K562 (cell line): Measurements from ENCODE around the gene SUMF1. TPM values are rescaled to one million over a fixed set of nuclear protein-coding genes. Genes with fewer than 3 reads are reported as not detected.
A peak's percentile ranks its signal among the peaks of the same experiment; 100 is the strongest.

Source experiments
- ATAC-seq: fragments of 200-7000 bp; cut with Tn5 transposase; 3 replicates; pipeline ENCODE4 v1.9.1; 2020; ENCODE audit warnings: moderate library complexity
- BruUV-seq: library from RNA; stranded (reverse); fragments of 400-500 nt; replicated peaks from 2 replicates; lab custom pipeline; 2021; lab: Mats Ljungman, UMichigan
- CTCF ChIA-PET: fragments of 300-600 bp; formaldehyde crosslinking; extraction: SDS; loops from one replicate; lab custom pipeline; 2021; ENCODE audit warnings: low intra/inter-chr PET ratio; lab: Yijun Ruan, JAX
- POLR2A ChIA-PET: fragments of 300-600, 350-650 bp; sonication (Branson Sonifier 250); formaldehyde crosslinking; extraction: SDS; loops from one replicate; lab custom pipeline; 2021; ENCODE audit warnings: antibody characterized with exemption, inconsistent platforms; lab: Yijun Ruan, JAX
- DNase-seq, 4 experiments: peaks; one replicate each; pipeline versions ENCODE4 v3.0.0 to v3.0.0-alpha.2; 2011 to 2018; ENCODE audit warnings: low spot score in 3 of 4, mixed read lengths in 3 of 4; ENCODE audit errors: extremely low read depth in 1 of 4
- FAIRE-seq: peaks from 2 replicates; lab custom pipeline; 2011; peaks lifted over from hg19 to GRCh38; lab: Jason Lieb, UNC
- H2AFZ ChIP-seq: 2 replicates; pipeline ENCODE4 v1.6.0; 2011; ENCODE audit warnings: low read depth, low read length, control low read depth, inconsistent platforms
- H3K27ac ChIP-seq: fragments of 200-600 bp; 3 replicates; pipeline ENCODE4 v1.8.0; 2011; ENCODE audit warnings: low read depth, mild to moderate bottlenecking, control low read depth, inconsistent platforms, low read length, moderate library complexity, mixed read lengths; ENCODE audit errors: extremely low read depth
- H3K27me3 ChIP-seq, 2 experiments: fragments of 300-600 bp in 1 of 2; 2 replicates in 1 of 2; 3 replicates in 1 of 2; pipeline versions ENCODE4 v1.6.0 to v1.8.0; 2011; ENCODE audit warnings: inconsistent platforms in 2 of 2, low read length in 2 of 2, mild to moderate bottlenecking in 1 of 2, mixed read lengths in 1 of 2, moderate library complexity in 1 of 2; ENCODE audit not compliant: control insufficient read depth in 2 of 2, insufficient read depth in 2 of 2
- H3K36me3 ChIP-seq: fragments of 300-600 bp; 3 replicates; pipeline ENCODE4 v1.8.0; 2011; ENCODE audit warnings: mild to moderate bottlenecking, low read length, inconsistent platforms; ENCODE audit not compliant: control insufficient read depth, insufficient read depth
- H3K4me1 ChIP-seq, 2 experiments: fragments of 200-600 bp in 1 of 2; replicated peaks in 1 of 2; 2 replicates in 1 of 2; 3 replicates in 1 of 2; pipeline versions ENCODE4 v1.5.1 to v1.8.0; 2011; ENCODE audit warnings: inconsistent platforms in 2 of 2, low read length in 2 of 2, mild to moderate bottlenecking in 1 of 2, mixed read lengths in 1 of 2, moderate library complexity in 1 of 2; ENCODE audit not compliant: control insufficient read depth in 2 of 2, insufficient read depth in 2 of 2
- H3K4me2 ChIP-seq: 2 replicates; pipeline ENCODE4 v1.6.1; 2011; ENCODE audit warnings: low read length, control low read depth, inconsistent platforms, mixed read lengths; ENCODE audit not compliant: insufficient read depth
- H3K4me3 ChIP-seq: fragments of 200-600 bp; sonication (generic), shearing (Covaris generic); 2 replicates; pipeline ENCODE4 v1.5.1; 2016; ENCODE audit warnings: control low read depth, inconsistent platforms
- H3K79me2 ChIP-seq: fragments of 200-600 bp; 3 replicates; pipeline ENCODE4 v1.8.0; 2011; ENCODE audit warnings: low read length, inconsistent platforms; ENCODE audit not compliant: control insufficient read depth, insufficient read depth
- H3K9ac ChIP-seq, 2 experiments: 2 replicates each; pipeline versions ENCODE4 v1.6.0 to v1.6.1; 2011; ENCODE audit warnings: low read depth in 2 of 2, low read length in 2 of 2, control low read depth in 1 of 2, inconsistent platforms in 1 of 2, mild to moderate bottlenecking in 1 of 2, mixed read lengths in 1 of 2; ENCODE audit not compliant: insufficient read depth in 1 of 2
- H3K9me1 ChIP-seq: one replicate; pipeline ENCODE4 v1.6.0; 2011; ENCODE audit warnings: inconsistent platforms, mild to moderate bottlenecking, low read length, moderate library complexity; ENCODE audit not compliant: control insufficient read depth, insufficient read depth
- H3K9me3 ChIP-seq: replicated peaks from 2 replicates; pipeline ENCODE4 v1.5.1; 2011; ENCODE audit warnings: low read depth, low read length, inconsistent platforms; ENCODE audit not compliant: control insufficient read depth, insufficient read depth
- H4K20me1 ChIP-seq: replicated peaks from 2 replicates; pipeline ENCODE4 v1.6.1; 2011; ENCODE audit warnings: low read length, inconsistent platforms, mixed read lengths; ENCODE audit not compliant: control insufficient read depth, insufficient read depth
- HDGF ChIP-seq: fragments of 450-650 bp; IDR thresholded peaks from 2 replicates; pipeline ENCODE4 v1.6.1; 2016
- MECOM ChIP-seq: fragments of 250-450 bp; sonication (Bioruptor Pico); IDR thresholded peaks from 2 replicates; pipeline ENCODE4 v1.8.0; 2022; ENCODE audit warnings: inconsistent platforms
- NBN ChIP-seq: fragments of 450-650 bp; IDR thresholded peaks from 2 replicates; pipeline ENCODE4 v1.6.1; 2016; ENCODE audit warnings: low read depth, mild to moderate bottlenecking
- NR2C1 ChIP-seq, 2 experiments: fragments of 450-650 bp; IDR thresholded peaks; 2 replicates each; pipeline ENCODE4 v1.6.1; 2017; ENCODE audit warnings: mild to moderate bottlenecking in 2 of 2, antibody characterized with exemption in 1 of 2, inconsistent platforms in 1 of 2, missing compliant biosample characterization in 1 of 2, missing genetic modification characterization in 1 of 2
- PBX2 ChIP-seq, 2 experiments: IDR thresholded peaks in 1 of 2; conservative IDR thresholded peaks in 1 of 2; 2 replicates each; pipeline ENCODE4 v1.6.1; 2016; ENCODE audit warnings: low read depth in 2 of 2, mild to moderate bottlenecking in 1 of 2, missing compliant biosample characterization in 1 of 2, missing genetic modification characterization in 1 of 2, moderate library complexity in 1 of 2
- PURB ChIP-seq: sonication (generic); formaldehyde crosslinking; IDR thresholded peaks from 2 replicates; pipeline ENCODE4 v1.9.0; 2021; ENCODE audit warnings: low read depth, mild to moderate bottlenecking, missing genetic modification reagents
- REST ChIP-seq, 2 experiments: fragments of 450-650 bp; formaldehyde crosslinking in 1 of 2; IDR thresholded peaks; 2 replicates each; pipeline versions ENCODE4 v1.4.0 to v1.6.1; 2014 to 2020; ENCODE audit warnings: mild to moderate bottlenecking in 2 of 2, borderline replicate concordance in 1 of 2, low read depth in 1 of 2
- WGBS: fragments of 100-300 bp; shearing (Covaris generic); methylation state at CpG from one replicate; pipeline ENCODE4 v1.1.6; 2016; ENCODE audit warnings: low coverage, mixed read lengths; ENCODE audit not compliant: insufficient coverage; ENCODE audit errors: missing lambda C conversion rate; 5-methylcytosine and 5-hydroxymethylcytosine counted together
- in situ Hi-C: fragments of 300-500 bp; cut with MboI; formaldehyde crosslinking; loops from 4 replicates; pipeline ENCODE4 v1.15.0; 2018; ENCODE audit warnings: inconsistent platforms, mixed read lengths
- intact Hi-C: fragments of 100-400 bp; cut with micrococcal nuclease; formaldehyde crosslinking; loops from 2 replicates; pipeline ENCODE4 v1.14.2; 2022
- polyA plus RNA-seq, 8 experiments: library from polyadenylated mRNA; depleted of rRNA in 4 of 8; stranded (reverse) in 5 of 8; unstranded in 3 of 8; fragments of >200 nt; fragmentation: Nextera tagmentation in 2 of 8; fragmentation: Illumina TruSeq in 1 of 8; extraction: Ambion mirVana in 2 of 8; extraction: Trizol in 1 of 8; gene quantifications; 2 replicates each; pipeline versions ENCODE4 v1.2.1 to v1.2.3, GENCODE V29; 2011 to 2014; ENCODE audit warnings: inconsistent platforms in 1 of 8, missing spikeins in 1 of 8
- total RNA-seq, 7 experiments: library from RNA; depleted of rRNA in 6 of 7; stranded (reverse); fragments of >200 nt in 6 of 7; fragmentation: Illumina TruSeq in 2 of 7; extraction: Trizol in 2 of 7; gene quantifications; 2 replicates each; pipeline versions ENCODE4 v1.2.1 to v1.2.3, GENCODE V29; 2011 to 2021; ENCODE audit warnings: low replicate concordance in 1 of 7

The SUMF1 gene
- total and polyA plus RNA-seq, 9 of the 15 experiments (the other 6 are each of a cell fraction or from before 2014, with no cell fraction given), result 1.3 to 7.4 (median 4.2) TPM

GRCh38 chr3:4340411-4341335 lies 126.4 kb downstream of the SUMF1 start:
- in situ Hi-C loops (no loop called here), intact Hi-C loops (no loop called here)
- Histone ChIP-seq H3K27me3 (no peaks in the 10 kb centered on the region), H3K9me3 (no peaks in the 10 kb centered on the region), H3K79me2 (no peaks in the 10 kb centered on the region), H3K27ac (0 out of 3 replicates have a peak overlapping the region, but pooled peaks have one; percentile 11), H3K36me3 (no peaks in the 10 kb centered on the region), H3K9me1 (no peaks in the 10 kb centered on the region), H3K4me2 (peak overlapping the region; percentile 59), H4K20me1 (no peaks in the 10 kb centered on the region), H3K4me3 (no peak overlapping the region), H3K4me1 (peaks cover 0 to 12% of the 10 kb centered on the region in 2 experiments; a peak in 3 of 5 replicates), H2AFZ (peak overlapping the region; percentile 64), H3K9ac (peak overlapping the region in 1 of 2 experiments; percentile 7; a peak in 1 of 4 replicates)
- peak; percentile 91 for FAIRE-seq
- WGBS, result 42% methylated on average over 6 of the region's 6 CpGs
- POLR2A ChIA-PET, result interaction anchor here (0.6 to 1.9 kb wide), 6 partner anchors 10 to 955 kb away, joined by 3 to 12 read pairs (median 3); partner anchors contain the start of gene ITPR1
- CTCF ChIA-PET, result no interaction called here
- no TSS peak for BruUV-seq
- peak in 3 of 4 experiments; percentile 29 to 77 (median 68) for DNase-seq
- peak; percentile 88 for ATAC-seq
- TF ChIP-seq MECOM (CRISPR knock-in tag) (no peak), HDGF (0 out of 2 replicates have a peak, but pooled peaks have one; percentile 62), NBN (peak; percentile 69), REST (IDR thresholded peaks at IDR 0.05; ENCODE audit: borderline replicate concordance) (peak; percentile 3; the same call in 1 of the 2 replicates), REST (CRISPR knock-in tag; IDR thresholded peaks at IDR 0.05; ENCODE audit: low read depth) (no peak), PURB (CRISPR knock-in tag) (no peak), PBX2 (CRISPR knock-in tag; IDR thresholded peaks at IDR 0.05; ENCODE audit: low read depth) (no peak), PBX2 (tag; conservative IDR thresholded peaks at IDR 0.05; ENCODE audit: low read depth) (peak; percentile 69), NR2C1 (IDR thresholded peaks at IDR 0.05) (no peak), NR2C1 (tag; IDR thresholded peaks at IDR 0.05) (0 out of 2 replicates have a peak, but pooled peaks have one; percentile 12)
